GM19397 (cell line): ENCODE measurements around the gene KRTAP6-1.

ENCODE experiments used
- ATAC-seq: cut with Tn5 transposase; IDR thresholded peaks from one replicate; pipeline ENCODE4 v1.9.1; 2021; ENCODE audit warnings: mild to moderate bottlenecking, moderate library complexity; ENCODE audit not compliant: unreplicated experiment

KRTAP6-1 gene

DNA sequence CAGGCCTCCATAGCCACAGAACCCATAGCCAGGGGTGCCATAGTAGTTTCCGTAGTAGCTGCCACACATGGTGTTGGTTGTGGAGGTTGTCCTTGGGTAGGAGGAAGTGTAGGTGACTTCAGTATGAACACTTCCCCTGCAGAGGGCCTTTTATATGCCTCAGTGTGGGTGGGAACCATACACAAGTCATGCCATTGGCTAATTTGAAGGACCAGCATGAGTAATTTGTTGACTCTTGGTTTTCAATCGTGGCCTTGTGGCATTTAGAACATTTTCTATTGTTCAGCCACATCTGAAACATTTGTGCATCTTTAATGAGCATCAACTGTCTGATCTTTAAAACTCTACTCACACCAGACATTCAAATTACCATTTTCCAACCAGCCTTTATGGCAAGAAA lies at the start of gene KRTAP6-1:
KRTAP6-1 (minus strand) TSS at position 95 of the 400 bp plus-strand sequence; CDS start at position 69, 26 bp downstream.
- ATAC-seq, result no peak

- ATAC-seq, result no peak
Observed at GRCh38 chr21:30652891-30653290, 39.2 kb upstream of the KRTAP6-1 start.

- ATAC-seq, result no peak
Observed at GRCh38 chr21:30646904-30647414, 33.2 kb upstream of the KRTAP6-1 start.

GRCh38 chr21:30642564-30642963 lies 28.8 kb upstream of the KRTAP6-1 start, which contains the start of gene KRTAP20-3:
TSS of gene KRTAP20-3 (plus strand) at chr21:30642864.
- no peak for ATAC-seq

GRCh38 chr21:30638686-30639085 lies 25.0 kb upstream of the KRTAP6-1 start:
- no peak for ATAC-seq

DNA sequence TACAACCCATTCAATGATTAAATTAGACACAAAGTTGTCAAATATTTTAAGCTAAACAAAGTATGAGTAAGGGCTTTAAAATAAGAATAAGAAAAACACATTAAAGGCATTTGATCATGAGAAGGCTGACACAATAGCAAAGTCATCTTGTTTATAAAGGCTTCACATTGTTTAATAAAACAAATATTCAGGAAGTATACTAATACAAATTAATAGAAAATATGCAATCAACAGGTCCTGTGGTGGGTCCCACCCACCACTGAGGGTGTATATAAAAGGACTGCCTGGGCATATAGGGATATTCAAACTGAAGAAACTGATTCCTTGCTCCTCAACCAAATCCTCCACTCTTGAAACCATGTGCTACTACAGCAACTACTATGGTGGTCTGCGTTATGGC lies 21.2 kb upstream of the KRTAP6-1 start, which contains the start of gene KRTAP20-2:
KRTAP20-2 (plus strand) TSS at position 301 of the 400 bp plus-strand sequence; CDS start at position 359, 58 bp downstream.
- no peak for ATAC-seq

DNA sequence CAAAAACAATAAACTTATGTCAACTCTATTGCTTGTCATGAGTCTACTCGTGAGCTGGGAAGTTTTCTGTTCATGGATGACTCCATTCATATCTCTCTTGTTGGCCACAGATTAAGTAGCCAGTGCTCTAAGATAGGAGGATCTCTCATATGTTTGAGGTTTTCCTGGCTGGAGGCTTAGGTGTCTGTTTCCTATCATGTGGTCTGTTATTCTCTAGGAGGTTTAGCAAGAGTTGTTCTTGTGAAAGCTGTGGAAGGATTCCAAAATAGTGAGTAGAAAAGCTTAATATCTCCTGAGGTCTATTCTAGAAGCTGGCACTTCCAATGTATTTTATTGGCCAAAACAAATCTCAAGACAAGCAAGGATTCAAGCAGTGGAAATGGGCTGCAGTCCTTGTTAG lies 15.5 kb upstream of the KRTAP6-1 start:
- ATAC-seq, result no peak

DNA sequence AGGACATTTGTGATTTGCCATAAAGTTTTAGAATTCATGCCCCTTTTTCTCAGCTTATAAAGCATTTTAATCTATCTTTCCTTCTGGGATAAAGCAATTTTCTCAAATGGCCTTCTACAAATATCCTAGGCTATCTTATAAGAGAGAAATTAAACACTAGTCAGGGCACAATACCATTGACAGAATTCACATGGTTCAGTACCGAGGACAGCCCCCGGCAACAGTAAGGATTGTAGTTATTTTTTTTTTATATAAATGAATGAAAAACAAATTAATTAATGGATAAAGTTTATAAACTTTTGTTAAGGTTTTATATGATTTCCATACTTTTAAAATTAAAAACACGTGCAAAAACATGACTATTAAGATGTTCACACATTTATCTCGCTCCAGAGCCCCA lies 14.4 kb upstream of the KRTAP6-1 start:
- no peak for ATAC-seq

GRCh38 chr21:30625449-30626165 lies 11.9 kb upstream of the KRTAP6-1 start:
- no peak for ATAC-seq

DNA sequence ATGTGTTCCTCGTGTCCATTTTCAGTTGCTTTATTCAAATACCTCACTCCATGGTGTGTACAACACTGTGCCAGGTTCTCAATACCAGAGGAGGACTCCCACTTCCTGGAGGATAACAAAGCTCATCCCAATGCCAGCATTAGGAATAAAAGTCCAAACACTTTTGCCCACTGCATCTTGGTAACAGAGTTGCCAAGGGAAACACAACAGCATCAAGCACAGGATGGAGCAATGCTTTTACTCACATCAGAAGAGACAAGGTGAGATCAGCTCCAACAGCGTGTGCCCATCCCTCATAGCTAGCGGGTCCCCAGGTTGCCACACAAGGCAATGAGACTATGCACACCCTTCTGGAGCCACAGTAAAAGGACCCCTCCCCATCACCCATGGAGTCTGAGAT lies 9.6 kb upstream of the KRTAP6-1 start:
- ATAC-seq, result no peak

GRCh38 chr21:30620522-30620921 lies 6.8 kb upstream of the KRTAP6-1 start, which contains the start of gene KRTAP20-4:
TSS of gene KRTAP20-4 (plus strand) at chr21:30620627.
- no peak for ATAC-seq

- no peak for ATAC-seq
Observed at GRCh38 chr21:30620080-30620479, 6.3 kb upstream of the KRTAP6-1 start.

DNA sequence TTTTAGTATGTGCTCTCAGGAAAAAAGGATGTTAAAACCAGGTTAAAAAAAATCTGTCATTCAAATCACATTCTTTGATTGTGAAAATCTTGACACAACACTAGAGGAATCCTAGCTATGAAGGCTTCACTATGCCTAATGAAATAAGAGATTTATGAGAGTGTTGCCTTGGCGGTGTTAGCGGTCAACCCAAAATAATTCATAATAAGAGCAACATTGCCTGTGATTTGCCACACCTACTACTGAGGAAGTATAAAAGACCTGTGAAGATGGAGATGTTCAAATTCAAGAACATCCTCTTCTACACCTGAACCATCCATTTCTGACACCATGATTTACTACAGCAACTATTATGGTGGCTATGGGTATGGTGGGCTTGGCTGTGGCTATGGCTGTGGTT lies 2.4 kb upstream of the KRTAP6-1 start, which contains the start of gene KRTAP20-1:
KRTAP20-1 (plus strand) TSS at position 301 of the 400 bp plus-strand sequence; CDS start at position 331, 30 bp downstream.
- ATAC-seq, result no peak

GRCh38 chr21:30615199-30615598 lies 1.5 kb upstream of the KRTAP6-1 start:
- no peak for ATAC-seq

DNA sequence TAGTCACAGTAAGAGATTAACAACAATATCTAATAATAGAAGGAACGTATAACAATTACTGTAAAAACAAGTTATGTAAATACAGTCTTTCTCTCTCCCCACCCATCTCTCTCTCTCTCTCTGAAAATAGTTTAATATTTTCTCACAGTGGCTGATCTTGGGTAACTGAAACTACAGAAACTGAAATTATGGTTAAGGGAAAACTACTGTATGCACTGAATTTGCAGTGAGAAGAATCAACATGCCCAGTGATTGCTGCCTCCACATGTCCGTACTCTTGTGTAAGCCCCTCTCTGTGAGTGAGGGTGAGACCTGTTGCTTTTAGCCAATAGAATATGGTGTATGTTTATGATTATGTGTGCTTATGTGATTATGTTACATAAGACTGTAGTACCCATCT lies 1.6 kb downstream of the KRTAP6-1 start:
- no peak for ATAC-seq

DNA sequence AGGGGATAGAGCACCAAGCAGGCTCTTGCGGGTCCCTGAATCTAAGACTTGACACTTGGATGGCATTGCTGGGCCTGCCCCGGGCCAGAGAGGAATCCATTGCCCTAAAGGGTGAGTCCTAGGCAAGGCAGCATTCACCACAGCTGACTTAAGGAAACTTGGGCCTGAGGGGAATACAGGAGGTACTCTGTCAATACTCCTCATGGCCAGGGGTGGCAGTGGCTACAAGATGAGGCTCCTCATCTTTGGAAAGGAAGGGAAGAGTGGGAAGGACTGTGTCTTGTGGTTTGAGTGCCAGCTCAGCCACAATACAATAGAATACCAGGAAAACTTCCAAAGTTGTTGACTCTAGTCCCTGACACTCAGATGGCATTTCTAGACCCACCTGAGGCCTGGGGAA lies 7.8 kb downstream of the KRTAP6-1 start:
- ATAC-seq, result no peak

GRCh38 chr21:30600787-30601186 lies 12.9 kb downstream of the KRTAP6-1 start, which contains the start of gene KRTAP22-1:
TSS of gene KRTAP22-1 (plus strand) at chr21:30601087.
- no peak for ATAC-seq

GRCh38 chr21:30598802-30599201 lies 14.9 kb downstream of the KRTAP6-1 start, which contains the start of gene KRTAP6-2:
TSS of gene KRTAP6-2 (minus strand) at chr21:30598902. CDS start at chr21:30598874, 28 bp downstream.
- ATAC-seq, result no peak

DNA sequence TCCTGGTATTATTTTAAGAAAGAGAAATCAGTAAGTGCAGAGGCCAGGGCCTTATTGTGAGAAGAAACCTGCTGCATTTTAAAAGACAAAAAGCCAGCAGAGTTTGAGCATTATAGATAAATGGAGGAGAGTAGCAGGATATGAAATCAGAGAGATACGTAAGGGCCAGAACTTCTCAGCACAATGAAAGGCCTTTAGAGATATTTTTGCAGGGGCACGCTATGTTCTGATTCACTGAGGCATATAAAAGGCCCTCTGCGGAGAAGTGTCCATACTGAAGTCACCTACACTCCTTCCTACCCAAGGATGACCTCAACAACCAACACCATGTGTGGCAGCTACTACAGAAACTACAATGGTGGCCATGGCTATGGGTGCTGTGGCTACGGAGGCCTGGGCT lies 21.6 kb downstream of the KRTAP6-1 start, which contains the start of gene KRTAP6-3:
KRTAP6-3 (plus strand) TSS at position 301 of the 400 bp plus-strand sequence; CDS start at position 307, 6 bp downstream.
- no peak for ATAC-seq

GRCh38 chr21:30590297-30590696 lies 23.4 kb downstream of the KRTAP6-1 start, which contains the start of gene KRTAP22-2:
TSS of gene KRTAP22-2 (minus strand) at chr21:30590397.
- no peak for ATAC-seq

DNA sequence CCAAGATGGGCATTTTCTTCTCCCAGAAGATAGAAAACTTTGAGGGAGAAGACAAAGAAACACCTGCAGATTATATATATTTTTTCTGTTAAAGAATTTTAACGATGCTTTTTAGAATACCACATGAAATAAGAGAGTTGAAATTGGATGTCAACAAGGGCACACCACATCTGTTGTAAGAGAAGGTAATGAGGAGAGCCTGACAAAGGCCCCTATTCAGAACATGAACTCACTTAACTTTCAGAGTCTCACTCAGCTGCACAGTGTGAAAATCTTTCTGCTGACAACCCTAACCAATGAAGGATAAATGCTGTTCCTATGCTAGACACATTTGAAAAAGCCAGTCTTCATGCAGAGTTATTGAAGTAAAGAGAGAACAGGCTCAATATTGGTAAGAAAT lies 30.9 kb downstream of the KRTAP6-1 start:
- no peak for ATAC-seq

GRCh38 chr21:30580132-30580531 lies 33.6 kb downstream of the KRTAP6-1 start:
- ATAC-seq, result no peak
